NCI-H446 treated with DMSO at 0.1 percent for 48 hours (cell line): ENCODE data around the gene TSSK6.

Experiments
- DNase-seq: peaks from one replicate; lab custom pipeline; 2025; lab: John Stamatoyannopoulos, UW

Gene TSSK6

DNA sequence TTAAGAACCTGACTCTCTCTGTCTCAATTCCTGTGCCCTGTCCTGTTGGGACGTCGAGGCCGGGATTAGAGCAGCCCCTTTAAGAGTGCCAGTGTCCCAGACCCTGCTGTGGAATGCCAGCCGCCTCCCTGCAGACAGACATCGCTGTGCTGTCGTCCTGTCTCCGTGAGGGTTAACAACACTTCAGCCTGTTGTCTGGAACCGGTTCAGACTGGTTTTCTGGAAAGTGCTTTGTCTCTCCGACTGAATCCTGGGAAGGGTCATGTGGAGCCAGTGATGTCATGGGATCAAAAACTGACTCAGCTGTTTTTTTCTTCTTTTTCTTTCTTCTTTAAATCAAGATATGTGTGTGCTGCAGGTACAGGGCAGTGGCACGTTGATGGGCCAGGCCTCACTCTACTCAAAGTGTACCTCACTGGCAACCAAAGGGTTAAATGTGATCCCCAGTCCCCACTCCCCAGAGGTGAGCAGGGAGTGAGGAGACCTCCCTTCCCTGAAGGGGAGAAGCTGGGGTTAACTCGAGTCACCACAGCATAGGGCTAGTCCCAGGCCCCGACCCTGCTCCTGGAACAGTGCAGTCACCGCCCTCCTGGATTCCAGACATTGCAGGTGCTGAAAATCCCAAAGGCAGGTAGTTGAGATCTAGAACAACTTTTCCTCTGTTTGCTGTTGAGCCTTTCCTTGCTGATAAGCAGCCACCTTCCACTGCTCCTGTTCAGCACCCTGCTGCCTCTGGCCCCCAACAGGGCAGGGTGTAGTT, 50.8 kb downstream of the TSSK6 start:
- no peak for DNase-seq
